GM06990 (cell line): ENCODE measurements around the gene ARMC2.

Source experiments
- DNase-seq: peaks from one replicate; pipeline ENCODE4 v3.0.0-alpha.2; 2011; ENCODE audit not compliant: insufficient read length; ENCODE audit errors: extremely low read depth
- H3K27me3 ChIP-seq: replicated peaks from 2 replicates; pipeline ENCODE4 v1.6.0; 2011; ENCODE audit warnings: low read length; ENCODE audit not compliant: control insufficient read depth, insufficient read depth
- H3K36me3 ChIP-seq: 2 replicates; pipeline ENCODE4 v1.5.1; 2011; ENCODE audit warnings: low read length; ENCODE audit not compliant: control insufficient read depth, insufficient read depth
- H3K4me3 ChIP-seq: replicated peaks from 2 replicates; pipeline ENCODE4 v1.5.1; 2011; ENCODE audit warnings: low read depth, mild to moderate bottlenecking, control low read depth, low read length
- TF ChIP-seq, protein P1 (sequence below): IDR thresholded peaks from 2 replicates; pipeline ENCODE4 v1.5.1; 2011; ENCODE audit warnings: low read length, control low read depth, mild to moderate bottlenecking, inconsistent platforms; ENCODE audit not compliant: insufficient read depth, poor library complexity, severe bottlenecking

ARMC2 gene

DNA sequence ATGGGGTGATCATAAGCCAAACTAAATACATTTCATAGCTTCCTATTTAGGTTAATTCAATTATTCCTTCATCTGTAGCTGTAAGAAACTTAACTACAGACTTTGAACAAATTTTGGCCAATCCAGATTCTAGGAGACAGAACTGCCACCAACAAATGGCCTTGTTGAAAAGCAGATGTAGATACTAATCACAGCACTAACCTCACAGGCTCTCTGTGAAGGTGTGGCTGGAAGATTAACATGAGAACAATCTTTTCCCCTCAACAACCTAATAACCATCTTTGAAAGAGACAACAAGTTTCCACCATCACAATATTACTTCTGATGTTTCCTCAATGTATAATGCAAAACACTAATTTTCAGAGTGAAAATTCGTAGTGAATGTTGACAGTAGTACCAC, 158.6 kb downstream of the ARMC2 start:
- TF ChIP-seq, protein P1, sequence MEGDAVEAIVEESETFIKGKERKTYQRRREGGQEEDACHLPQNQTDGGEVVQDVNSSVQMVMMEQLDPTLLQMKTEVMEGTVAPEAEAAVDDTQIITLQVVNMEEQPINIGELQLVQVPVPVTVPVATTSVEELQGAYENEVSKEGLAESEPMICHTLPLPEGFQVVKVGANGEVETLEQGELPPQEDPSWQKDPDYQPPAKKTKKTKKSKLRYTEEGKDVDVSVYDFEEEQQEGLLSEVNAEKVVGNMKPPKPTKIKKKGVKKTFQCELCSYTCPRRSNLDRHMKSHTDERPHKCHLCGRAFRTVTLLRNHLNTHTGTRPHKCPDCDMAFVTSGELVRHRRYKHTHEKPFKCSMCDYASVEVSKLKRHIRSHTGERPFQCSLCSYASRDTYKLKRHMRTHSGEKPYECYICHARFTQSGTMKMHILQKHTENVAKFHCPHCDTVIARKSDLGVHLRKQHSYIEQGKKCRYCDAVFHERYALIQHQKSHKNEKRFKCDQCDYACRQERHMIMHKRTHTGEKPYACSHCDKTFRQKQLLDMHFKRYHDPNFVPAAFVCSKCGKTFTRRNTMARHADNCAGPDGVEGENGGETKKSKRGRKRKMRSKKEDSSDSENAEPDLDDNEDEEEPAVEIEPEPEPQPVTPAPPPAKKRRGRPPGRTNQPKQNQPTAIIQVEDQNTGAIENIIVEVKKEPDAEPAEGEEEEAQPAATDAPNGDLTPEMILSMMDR = no peak
- Histone ChIP-seq H3K4me3 (no peak overlapping the region), H3K36me3 (no peaks in the 10 kb centered on the region), H3K27me3 (no peaks in the 10 kb centered on the region; the same call in 1 of the 2 replicates)
- no peak for DNase-seq

DNA sequence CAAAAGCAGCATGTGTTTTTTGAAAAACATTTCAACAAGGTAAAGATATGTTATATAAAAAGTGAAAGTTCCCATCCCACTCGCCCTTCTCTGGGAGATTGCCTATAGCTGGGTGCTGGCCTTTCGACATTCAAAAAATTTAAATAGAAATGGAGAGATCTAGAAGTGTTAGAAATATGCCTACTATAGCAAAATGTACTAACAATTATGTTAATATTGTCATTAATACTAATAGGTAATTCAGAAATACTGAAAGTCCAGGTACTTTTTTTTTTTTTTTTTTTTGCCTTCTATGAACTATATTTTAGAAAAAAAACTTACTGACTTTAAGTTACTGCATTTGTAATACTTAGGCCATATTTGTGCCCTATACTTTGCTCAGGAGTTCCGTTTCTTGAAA, 159.3 kb downstream of the ARMC2 start:
- TF ChIP-seq, protein P1 = no peak
- Histone ChIP-seq H3K27me3 (no peaks in the 10 kb centered on the region; the same call in 1 of the 2 replicates), H3K4me3 (no peak overlapping the region), H3K36me3 (no peaks in the 10 kb centered on the region)
- no peak for DNase-seq

DNA sequence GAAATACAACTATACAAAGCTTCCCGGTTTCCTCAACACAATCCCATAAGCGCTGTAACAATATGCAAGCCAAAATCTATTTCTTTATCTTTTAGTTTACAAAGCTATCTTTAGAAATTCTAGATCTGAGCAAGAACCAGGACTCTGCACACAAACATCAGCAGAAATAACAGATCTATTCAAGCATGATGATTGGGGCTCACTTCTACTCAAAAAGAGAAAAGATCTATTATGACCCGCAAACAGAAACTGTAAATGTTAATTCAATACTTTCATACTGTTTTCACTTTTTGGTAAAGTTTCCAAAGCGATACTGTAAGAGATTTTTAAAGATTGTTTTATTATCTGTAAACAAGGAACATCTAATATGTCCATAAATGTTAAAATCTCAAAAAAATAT, 159.8 kb downstream of the ARMC2 start:
- TF ChIP-seq, protein P1 = no peak
- Histone ChIP-seq H3K4me3 (peak overlapping the region; percentile 78), H3K27me3 (no peaks in the 10 kb centered on the region; the same call in 1 of the 2 replicates), H3K36me3 (no peaks in the 10 kb centered on the region)
- peak; percentile 28 for DNase-seq

DNA sequence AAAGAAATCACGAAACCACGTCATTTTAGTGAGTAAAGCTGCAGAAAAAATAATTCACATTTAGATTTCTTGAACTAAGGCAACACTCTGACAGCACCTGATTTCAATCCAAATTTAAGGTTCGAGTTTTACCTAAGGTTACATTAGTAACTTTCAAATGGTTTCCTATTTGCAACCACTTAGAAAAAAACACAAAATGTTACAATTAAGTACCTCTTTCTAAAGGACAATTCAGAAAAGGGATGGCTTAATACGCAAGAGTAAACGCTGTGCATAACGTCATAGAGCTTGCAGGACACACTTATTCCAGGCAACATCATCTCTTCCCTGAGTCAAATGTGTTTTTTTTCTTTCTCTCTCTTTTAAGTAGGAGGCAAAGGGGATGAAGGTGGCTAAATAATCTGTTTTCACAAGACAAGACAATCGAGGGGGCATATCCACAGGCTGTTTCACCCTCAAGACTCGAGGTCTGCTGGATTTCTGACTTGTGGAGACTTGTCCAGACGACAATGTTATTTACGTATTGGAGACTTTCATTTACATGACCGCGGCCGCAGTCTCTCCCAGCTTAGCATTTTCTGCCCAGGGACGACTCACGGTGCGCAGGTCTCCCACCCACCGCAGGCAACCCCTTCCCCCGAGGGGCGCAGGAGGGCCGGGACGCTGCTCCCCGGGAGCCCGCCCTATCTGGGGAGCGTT, 160.5 kb downstream of the ARMC2 start:
- DNase-seq = peak; percentile 5

DNA sequence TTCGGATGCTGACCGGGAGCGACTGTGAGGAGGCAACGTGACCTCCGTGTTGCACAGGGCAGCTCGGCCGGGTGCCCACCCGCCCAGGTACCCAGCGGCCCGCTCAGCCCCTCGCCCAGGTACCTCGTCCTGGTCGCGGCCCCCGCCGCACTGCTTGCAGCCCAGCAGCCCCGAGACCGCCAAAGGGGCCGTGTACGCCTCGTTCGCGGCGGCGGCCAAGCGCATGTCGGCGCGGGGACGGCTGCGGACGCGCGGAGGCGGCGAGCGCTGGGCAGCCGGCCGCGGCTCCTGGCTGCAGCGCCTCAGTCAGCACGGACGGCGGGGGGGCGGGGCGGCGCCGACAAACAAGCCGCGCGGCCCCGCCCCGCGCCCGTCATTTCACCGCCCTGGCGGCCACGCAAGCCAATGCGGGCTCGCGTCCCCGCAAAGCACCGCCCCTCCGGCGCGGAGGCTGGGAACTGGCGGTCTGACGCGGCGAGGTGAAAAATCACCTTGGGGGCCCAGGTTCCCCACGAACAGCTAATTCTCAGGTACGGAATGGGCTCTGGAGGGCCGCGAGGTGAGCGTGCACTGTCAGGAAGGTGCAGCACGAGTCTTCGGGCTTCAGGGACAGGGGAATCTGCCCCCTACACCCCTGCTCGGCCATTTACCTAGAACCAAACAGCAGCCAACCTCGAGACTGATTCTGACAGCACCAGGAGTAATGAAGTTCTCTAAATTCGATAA, 161.2 kb downstream of the ARMC2 start:
- TF ChIP-seq, protein P1 = no peak

More for the DNA sequence above, 160.5 kb downstream of the ARMC2 start:
- H3K27me3 ChIP-seq = peaks cover 1% of the 10 kb centered on the region; the same call in 1 of the 2 replicates
- H3K36me3 ChIP-seq = no peaks in the 10 kb centered on the region
- TF ChIP-seq, protein P1 = no peak
- H3K4me3 ChIP-seq = peak overlapping the region; percentile 78

More for the DNA sequence above, 161.2 kb downstream of the ARMC2 start:
- H3K27me3 ChIP-seq = peaks cover 1% of the 10 kb centered on the region; the same call in 1 of the 2 replicates
- DNase-seq = peak; percentile 85
- H3K36me3 ChIP-seq = no peaks in the 10 kb centered on the region
- H3K4me3 ChIP-seq = peak overlapping the region; percentile 78
